ENCODE data around the gene CDK9.

CDK9 gene

DNA sequence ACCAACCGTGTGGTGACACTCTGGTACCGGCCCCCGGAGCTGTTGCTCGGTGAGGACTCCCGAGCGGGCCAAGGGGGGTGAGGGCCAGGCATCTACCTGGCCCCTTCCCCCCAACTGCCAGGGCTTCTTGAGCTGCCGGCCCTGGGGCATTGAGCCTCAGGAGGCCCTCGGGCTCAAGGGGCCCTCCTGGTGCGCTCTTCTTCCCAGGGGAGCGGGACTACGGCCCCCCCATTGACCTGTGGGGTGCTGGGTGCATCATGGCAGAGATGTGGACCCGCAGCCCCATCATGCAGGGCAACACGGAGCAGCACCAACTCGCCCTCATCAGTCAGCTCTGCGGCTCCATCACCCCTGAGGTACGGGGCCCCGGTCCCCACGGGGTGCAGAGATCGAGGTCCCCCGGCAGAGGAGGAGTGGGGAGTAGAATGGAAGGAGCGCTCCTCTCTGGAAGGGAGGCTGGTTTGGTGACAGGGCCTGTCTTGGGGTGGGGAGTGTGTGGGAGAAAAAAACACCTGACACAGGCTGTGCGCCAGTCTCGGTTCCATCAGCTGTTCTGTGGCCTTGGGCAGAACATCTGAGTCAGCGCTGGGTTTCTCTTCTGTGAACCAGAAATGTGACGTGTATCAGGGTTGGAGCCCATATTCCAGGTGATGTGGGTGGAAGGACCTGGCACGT lies 2.6 kb downstream of the CDK9 start:
- Histone ChIP-seq H2AFZ (ENCODE audit: low read depth, low read length) (no peak overlapping the region), H3K4me2 (ENCODE audit: low read length) (no peak overlapping the region), H3K27me3 (ENCODE audit: low read depth, low read length) (no peaks in the 10 kb centered on the region), H3K9me3 (ENCODE audit: insufficient read depth, low read length) (no peaks in the 10 kb centered on the region), H3K79me2 (ENCODE audit: low read length) (peaks cover 46% of the 10 kb centered on the region), H3K9ac (ENCODE audit: low read length) (no peak overlapping the region), H3K27ac (ENCODE audit: low read length) (no peak overlapping the region), H4K20me1 (ENCODE audit: insufficient read depth, low read length) (peaks cover 29% of the 10 kb centered on the region), H3K4me3 (ENCODE audit: low read length) (no peak overlapping the region), H3K4me1 (ENCODE audit: low read length) (peaks cover 31% of the 10 kb centered on the region), H3K36me3 (replicated peaks; ENCODE audit: low read depth, low read length) (peaks cover 40% of the 10 kb centered on the region)
- no peak for TF ChIP-seq EZH2phosphoT487 (IDR thresholded peaks at IDR 0.05; ENCODE audit: low read depth)
- TF ChIP-seq, protein P1, sequence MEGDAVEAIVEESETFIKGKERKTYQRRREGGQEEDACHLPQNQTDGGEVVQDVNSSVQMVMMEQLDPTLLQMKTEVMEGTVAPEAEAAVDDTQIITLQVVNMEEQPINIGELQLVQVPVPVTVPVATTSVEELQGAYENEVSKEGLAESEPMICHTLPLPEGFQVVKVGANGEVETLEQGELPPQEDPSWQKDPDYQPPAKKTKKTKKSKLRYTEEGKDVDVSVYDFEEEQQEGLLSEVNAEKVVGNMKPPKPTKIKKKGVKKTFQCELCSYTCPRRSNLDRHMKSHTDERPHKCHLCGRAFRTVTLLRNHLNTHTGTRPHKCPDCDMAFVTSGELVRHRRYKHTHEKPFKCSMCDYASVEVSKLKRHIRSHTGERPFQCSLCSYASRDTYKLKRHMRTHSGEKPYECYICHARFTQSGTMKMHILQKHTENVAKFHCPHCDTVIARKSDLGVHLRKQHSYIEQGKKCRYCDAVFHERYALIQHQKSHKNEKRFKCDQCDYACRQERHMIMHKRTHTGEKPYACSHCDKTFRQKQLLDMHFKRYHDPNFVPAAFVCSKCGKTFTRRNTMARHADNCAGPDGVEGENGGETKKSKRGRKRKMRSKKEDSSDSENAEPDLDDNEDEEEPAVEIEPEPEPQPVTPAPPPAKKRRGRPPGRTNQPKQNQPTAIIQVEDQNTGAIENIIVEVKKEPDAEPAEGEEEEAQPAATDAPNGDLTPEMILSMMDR (IDR thresholded peaks at IDR 0.05; ENCODE audit: low read depth, low read length) = no peak

DNA sequence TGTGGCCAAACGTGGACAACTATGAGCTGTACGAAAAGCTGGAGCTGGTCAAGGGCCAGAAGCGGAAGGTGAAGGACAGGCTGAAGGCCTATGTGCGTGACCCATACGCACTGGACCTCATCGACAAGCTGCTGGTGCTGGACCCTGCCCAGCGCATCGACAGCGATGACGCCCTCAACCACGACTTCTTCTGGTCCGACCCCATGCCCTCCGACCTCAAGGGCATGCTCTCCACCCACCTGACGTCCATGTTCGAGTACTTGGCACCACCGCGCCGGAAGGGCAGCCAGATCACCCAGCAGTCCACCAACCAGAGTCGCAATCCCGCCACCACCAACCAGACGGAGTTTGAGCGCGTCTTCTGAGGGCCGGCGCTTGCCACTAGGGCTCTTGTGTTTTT lies 3.3 kb downstream of the CDK9 start:
- peaks cover 40% of the 10 kb centered on the region for H3K36me3 ChIP-seq (replicated peaks; ENCODE audit: low read depth, low read length)
- H3K79me2 ChIP-seq (ENCODE audit: low read length) = peaks cover 46% of the 10 kb centered on the region
- no peak overlapping the region for H2AFZ ChIP-seq (ENCODE audit: low read depth, low read length)
- no peak overlapping the region for H3K4me2 ChIP-seq (ENCODE audit: low read length)
- H4K20me1 ChIP-seq (ENCODE audit: insufficient read depth, low read length) = peaks cover 29% of the 10 kb centered on the region
- no peaks in the 10 kb centered on the region for H3K27me3 ChIP-seq (ENCODE audit: low read depth, low read length)
- no peak overlapping the region for H3K4me3 ChIP-seq (ENCODE audit: low read length)
- H3K9me3 ChIP-seq (ENCODE audit: insufficient read depth, low read length) = no peaks in the 10 kb centered on the region
- no peak overlapping the region for H3K27ac ChIP-seq (ENCODE audit: low read length)
- H3K4me1 ChIP-seq (ENCODE audit: low read length) = peaks cover 24% of the 10 kb centered on the region
- H3K9ac ChIP-seq (ENCODE audit: low read length) = no peak overlapping the region
- no peak for TF ChIP-seq EZH2phosphoT487 (IDR thresholded peaks at IDR 0.05; ENCODE audit: low read depth)
- TF ChIP-seq, protein P1 (IDR thresholded peaks at IDR 0.05; ENCODE audit: low read depth, low read length) = no peak

DNA sequence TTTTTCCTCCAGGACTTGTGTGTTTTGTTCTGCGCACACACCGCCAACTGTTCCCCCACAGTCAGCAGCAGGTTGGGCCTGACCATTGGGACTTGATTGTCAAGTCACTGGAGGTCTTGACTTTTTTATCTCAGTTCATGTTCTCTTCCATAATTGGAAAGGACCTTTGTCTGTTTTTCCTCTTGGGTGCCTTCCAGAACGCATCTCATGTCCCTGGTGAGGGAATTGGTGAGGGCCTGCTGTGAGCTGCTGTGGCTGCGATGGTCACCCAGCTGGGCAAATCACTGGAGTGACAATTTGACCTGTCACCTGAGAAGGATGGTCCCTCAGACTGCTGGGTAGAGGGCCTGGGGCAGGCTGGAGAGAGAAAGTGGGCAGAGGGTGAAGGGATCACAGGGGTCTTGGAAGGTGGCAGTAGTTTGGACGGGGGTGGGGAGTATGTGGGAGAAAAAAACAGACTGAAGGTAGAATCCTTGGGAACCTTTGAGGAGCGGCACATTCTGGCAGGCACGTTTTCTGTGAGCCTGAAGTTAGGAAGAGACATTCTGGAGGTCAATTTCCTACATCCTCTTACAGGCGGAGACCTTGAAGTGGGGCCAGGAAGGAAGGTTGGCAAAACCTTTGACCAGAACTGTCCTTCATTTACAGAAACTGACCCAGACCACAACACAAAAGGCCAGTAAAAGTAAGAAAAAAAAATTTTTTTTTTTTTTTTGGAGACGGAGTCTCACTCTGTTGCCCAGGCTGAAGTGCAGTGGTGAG lies 4.4 kb downstream of the CDK9 start:
- Histone ChIP-seq H3K4me2 (ENCODE audit: low read length) (no peak overlapping the region), H4K20me1 (ENCODE audit: insufficient read depth, low read length) (peaks cover 29% of the 10 kb centered on the region), H3K27me3 (ENCODE audit: low read depth, low read length) (no peaks in the 10 kb centered on the region), H2AFZ (ENCODE audit: low read depth, low read length) (no peak overlapping the region), H3K9me3 (ENCODE audit: insufficient read depth, low read length) (no peaks in the 10 kb centered on the region), H3K36me3 (replicated peaks; ENCODE audit: low read depth, low read length) (peaks cover 45% of the 10 kb centered on the region), H3K9ac (ENCODE audit: low read length) (no peak overlapping the region), H3K79me2 (ENCODE audit: low read length) (peaks cover 46% of the 10 kb centered on the region), H3K4me1 (ENCODE audit: low read length) (peaks cover 17% of the 10 kb centered on the region), H3K4me3 (ENCODE audit: low read length) (no peak overlapping the region), H3K27ac (ENCODE audit: low read length) (no peak overlapping the region)
- no peak for TF ChIP-seq EZH2phosphoT487 (IDR thresholded peaks at IDR 0.05; ENCODE audit: low read depth)
- TF ChIP-seq, protein P1 (IDR thresholded peaks at IDR 0.05; ENCODE audit: low read depth, low read length) = no peak

DNA sequence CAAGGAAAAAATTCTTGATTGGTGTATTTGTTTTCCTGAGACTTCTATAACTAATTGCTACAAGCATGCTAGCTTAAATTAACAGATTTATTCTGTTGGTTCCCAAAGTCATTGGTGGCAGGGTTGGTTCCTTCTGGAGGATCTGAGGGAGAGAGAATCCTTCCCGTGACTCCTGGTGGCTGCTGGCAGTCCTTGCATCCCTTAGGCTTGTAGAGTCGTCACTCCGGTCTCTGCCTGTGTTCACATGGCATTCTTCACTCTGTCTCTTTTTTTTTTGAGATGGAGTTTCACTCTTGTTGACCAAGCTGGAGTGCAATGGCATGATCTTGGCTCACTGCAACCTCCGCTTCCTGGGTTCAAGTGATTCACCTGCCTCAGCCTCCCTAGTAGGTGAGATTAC lies 5.3 kb downstream of the CDK9 start:
- Histone ChIP-seq H4K20me1 (ENCODE audit: insufficient read depth, low read length) (peaks cover 29% of the 10 kb centered on the region), H3K36me3 (replicated peaks; ENCODE audit: low read depth, low read length) (peaks cover 45% of the 10 kb centered on the region)

More for the DNA sequence above, 5.3 kb downstream of the CDK9 start:
- Histone ChIP-seq H3K9ac (ENCODE audit: low read length) (no peak overlapping the region), H3K4me1 (ENCODE audit: low read length) (peaks cover 17% of the 10 kb centered on the region), H3K27ac (ENCODE audit: low read length) (no peak overlapping the region), H3K27me3 (ENCODE audit: low read depth, low read length) (no peaks in the 10 kb centered on the region), H2AFZ (ENCODE audit: low read depth, low read length) (no peak overlapping the region), H3K4me2 (ENCODE audit: low read length) (no peak overlapping the region), H3K79me2 (ENCODE audit: low read length) (peaks cover 43% of the 10 kb centered on the region), H3K4me3 (ENCODE audit: low read length) (no peak overlapping the region), H3K9me3 (ENCODE audit: insufficient read depth, low read length) (no peaks in the 10 kb centered on the region)
- TF ChIP-seq EZH2phosphoT487 (IDR thresholded peaks at IDR 0.05; ENCODE audit: low read depth) = no peak
- TF ChIP-seq, protein P1 (IDR thresholded peaks at IDR 0.05; ENCODE audit: low read depth, low read length) = no peak
